Activated CD4-positive, alpha-beta memory T cell treated with anti-CD3 and anti-CD28 coated beads, Interleukin-2, amount 10 ng/mL, durations not matched to agents 7 days and 5 days (primary cell): ENCODE data around the gene ZNF33B. TPM values are rescaled to one million over a fixed set of nuclear protein-coding genes. Genes with fewer than 3 reads are reported as not detected.
"Not testable (repeated sequence)": the region's sequence is repeated elsewhere in the genome, so short reads cannot be mapped to it uniquely, and the experiment has no call there.

ENCODE experiments used
- CTCF ChIA-PET: fragments of 350-600 bp; sonication (Branson Sonifier 250); formaldehyde crosslinking; loops from one replicate; lab custom pipeline; 2021; ENCODE audit warnings: antibody characterized with exemption, inconsistent platforms; lab: Charles Lee
- POLR2A ChIA-PET: fragments of 350-600 bp; sonication (Branson Sonifier 250); formaldehyde crosslinking; loops from one replicate; lab custom pipeline; 2021; ENCODE audit warnings: antibody characterized with exemption; lab: Charles Lee
- DNase-seq: peaks from one replicate; pipeline ENCODE4 v3.0.0-alpha.2; 2020
- H3K27ac Mint-ChIP-seq: one replicate; pipeline ENCODE4 v1.8.0; 2021; ENCODE audit warnings: mild to moderate bottlenecking, mixed read lengths
- H3K27me3 Mint-ChIP-seq: one replicate; pipeline ENCODE4 v1.8.0; 2021; ENCODE audit warnings: mixed read lengths
- H3K36me3 Mint-ChIP-seq: one replicate; pipeline ENCODE4 v1.8.0; 2021; ENCODE audit warnings: low read depth, mixed read lengths
- H3K4me1 Mint-ChIP-seq: one replicate; pipeline ENCODE4 v1.8.0; 2021; ENCODE audit warnings: mixed read lengths
- H3K4me3 Mint-ChIP-seq: one replicate; pipeline ENCODE4 v1.8.0; 2021; ENCODE audit warnings: mild to moderate bottlenecking, mixed read lengths
- H3K9me3 Mint-ChIP-seq: one replicate; pipeline ENCODE4 v1.8.0; 2021; ENCODE audit warnings: mixed read lengths
- total RNA-seq, 2 experiments: library from RNA; stranded (reverse); gene quantifications; one replicate each; pipeline ENCODE4 v1.2.3, GENCODE V29; 2021

ZNF33B gene
- 10 to 100 TPM; 19.9 to 23.8 TPM for total RNA-seq

DNA sequence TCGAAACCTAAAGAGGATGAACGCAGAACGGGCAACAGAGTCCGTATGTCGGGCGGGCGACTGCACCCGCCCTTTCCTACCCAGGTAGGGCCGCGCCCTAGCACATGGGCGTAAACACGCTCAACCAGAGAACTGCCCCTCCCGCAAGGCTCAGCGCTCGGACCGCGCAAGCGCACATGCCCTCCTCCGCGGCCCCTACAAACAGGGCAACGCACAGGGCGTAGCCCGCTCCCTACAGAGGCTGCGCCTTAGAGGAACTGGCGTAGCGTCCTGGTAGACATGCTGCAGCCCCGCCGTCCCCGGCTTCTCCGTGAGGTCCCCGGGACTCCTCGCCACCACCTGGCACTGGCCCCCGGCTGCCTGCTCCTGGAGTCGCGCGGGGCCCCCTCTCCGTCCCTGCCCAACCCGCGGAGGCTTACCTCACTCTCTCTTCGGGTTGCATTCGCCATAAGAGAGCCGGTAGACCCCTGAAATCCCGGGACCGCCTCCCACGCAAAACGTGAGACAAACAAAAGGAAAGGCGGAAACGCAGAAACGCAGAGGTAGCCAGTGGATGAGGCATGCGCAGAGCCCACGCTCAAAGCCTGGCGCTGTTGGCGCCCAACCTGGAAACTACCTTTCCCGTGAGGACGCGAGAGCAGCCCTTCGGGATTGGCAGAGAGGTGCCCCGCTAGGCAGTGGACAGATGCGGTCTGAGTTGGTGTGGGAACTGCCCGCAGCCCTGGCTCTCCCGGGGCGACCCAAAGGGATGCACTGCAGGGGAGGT lies at the start of gene ZNF33B:
Gene ZNF33B, minus strand, starts transcription at position 516 of the 766 bp plus-strand sequence. CDS start 1,642 bp downstream, outside the sequence.
- peak; percentile 97 for DNase-seq
- Mint-ChIP-seq H3K4me3 (peak within 1 kb of the TSS; percentile 97), H3K27ac (peak within 1 kb of the TSS; percentile 99), H3K27me3 (no peaks in the 10 kb centered on the region), H3K36me3 (peaks cover 38% of the 10 kb centered on the region), H3K4me1 (peaks cover 47% of the 10 kb centered on the region), H3K9me3 (peaks cover 2% of the 10 kb centered on the region)
- ChIA-PET CTCF (no interaction called here), POLR2A (interaction anchor here (1.0 to 2.6 kb wide), 6 partner anchors 15 to 500 kb away, joined by 3 to 16 read pairs (median 4); partner anchors contain the start of genes BMS1 and CSGALNACT2)

GRCh38 chr10:42684517-42684916 lies 46.1 kb upstream of the ZNF33B start:
- CTCF ChIA-PET: no interaction called here
- DNase-seq: no peak
- no peak overlapping the region for H3K4me3 Mint-ChIP-seq
- H3K27me3 Mint-ChIP-seq: no peaks in the 10 kb centered on the region
- H3K27ac Mint-ChIP-seq: no peak overlapping the region
- POLR2A ChIA-PET: no interaction called here
- H3K36me3 Mint-ChIP-seq: no peaks in the 10 kb centered on the region
- H3K9me3 Mint-ChIP-seq: peaks cover 2% of the 10 kb centered on the region
- H3K4me1 Mint-ChIP-seq: no peaks in the 10 kb centered on the region

- H3K27me3 Mint-ChIP-seq: no peaks in the 10 kb centered on the region
- H3K36me3 Mint-ChIP-seq: no peaks in the 10 kb centered on the region
- no peak overlapping the region for H3K27ac Mint-ChIP-seq
Measured at GRCh38 chr10:42680267-42680666, 41.9 kb upstream of the ZNF33B start.

DNA sequence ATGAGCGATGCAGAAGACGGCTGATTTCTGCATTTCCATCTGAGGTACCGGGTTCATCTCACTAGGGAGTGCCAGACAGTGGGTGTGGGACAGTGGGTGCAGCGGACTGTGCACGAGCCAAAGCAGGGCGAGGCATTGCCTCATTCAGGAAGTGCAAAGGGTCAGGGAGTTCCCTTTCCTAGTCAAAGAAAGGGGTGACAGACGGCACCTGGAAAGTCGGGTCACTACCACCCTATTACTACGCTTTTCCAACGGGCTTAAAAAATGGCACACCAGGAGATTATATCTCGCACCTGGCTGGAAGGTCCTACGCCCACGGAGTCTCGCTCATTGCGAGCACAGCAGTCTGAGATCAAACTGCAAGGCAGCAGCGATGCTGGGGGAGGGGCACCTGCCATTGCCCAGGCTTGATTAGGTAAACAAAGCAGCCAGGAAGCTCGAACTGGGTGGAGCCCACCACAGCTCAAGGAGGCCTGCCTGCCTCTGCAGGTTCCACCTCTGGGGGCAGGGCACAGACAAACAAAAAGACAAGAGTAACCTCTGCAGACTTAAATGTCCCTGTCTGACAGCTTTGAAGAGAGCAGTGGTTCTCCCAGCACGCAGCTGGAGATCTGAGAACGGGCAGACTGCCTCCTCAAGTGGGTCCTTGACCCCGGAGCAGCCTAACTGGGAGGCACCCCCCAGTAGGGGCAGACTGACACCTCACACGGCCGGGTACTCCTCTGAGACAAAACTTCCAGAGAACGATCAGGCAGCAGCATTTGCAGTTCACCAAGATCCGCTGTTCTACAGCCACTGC lies 27.0 kb upstream of the ZNF33B start:
- H3K9me3 Mint-ChIP-seq, CTCF ChIA-PET, H3K4me1 Mint-ChIP-seq, POLR2A ChIA-PET, H3K27me3 Mint-ChIP-seq, H3K27ac Mint-ChIP-seq, H3K36me3 Mint-ChIP-seq, DNase-seq, H3K4me3 Mint-ChIP-seq: not testable (repeated sequence)

More at GRCh38 chr10:42680267-42680666, 41.9 kb upstream of the ZNF33B start:
- no peaks in the 10 kb centered on the region for H3K4me1 Mint-ChIP-seq
- H3K4me3 Mint-ChIP-seq: no peak overlapping the region
- DNase-seq: no peak
- POLR2A ChIA-PET: no interaction called here
- peaks cover 2% of the 10 kb centered on the region for H3K9me3 Mint-ChIP-seq
- CTCF ChIA-PET: no interaction called here

DNA sequence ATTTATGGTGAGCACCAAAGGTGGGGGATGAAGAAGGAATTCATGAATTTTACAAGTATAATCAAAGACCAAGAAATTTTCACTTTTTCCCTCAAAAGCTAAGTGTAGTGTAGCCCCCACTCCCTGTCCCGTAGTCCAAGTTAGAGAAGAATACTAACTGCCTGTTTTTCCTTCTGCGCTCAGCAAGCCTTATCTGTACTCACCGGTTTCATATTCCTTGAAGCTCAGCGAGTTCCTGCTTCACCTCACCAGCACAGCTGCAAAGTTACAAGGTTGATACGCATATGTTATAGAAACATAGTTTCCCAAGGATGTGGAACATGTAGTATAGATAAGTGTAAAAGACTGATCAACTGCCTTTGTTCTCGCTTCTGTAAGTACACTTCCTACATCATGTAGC lies 16.0 kb upstream of the ZNF33B start:
- Mint-ChIP-seq H3K4me1 (peaks cover 5% of the 10 kb centered on the region), H3K4me3 (no peak overlapping the region), H3K27ac (no peak overlapping the region), H3K27me3 (no peaks in the 10 kb centered on the region), H3K36me3 (no peaks in the 10 kb centered on the region), H3K9me3 (peaks cover 3% of the 10 kb centered on the region)
- no peak for DNase-seq
- ChIA-PET POLR2A (no interaction called here), CTCF (no interaction called here)

DNA sequence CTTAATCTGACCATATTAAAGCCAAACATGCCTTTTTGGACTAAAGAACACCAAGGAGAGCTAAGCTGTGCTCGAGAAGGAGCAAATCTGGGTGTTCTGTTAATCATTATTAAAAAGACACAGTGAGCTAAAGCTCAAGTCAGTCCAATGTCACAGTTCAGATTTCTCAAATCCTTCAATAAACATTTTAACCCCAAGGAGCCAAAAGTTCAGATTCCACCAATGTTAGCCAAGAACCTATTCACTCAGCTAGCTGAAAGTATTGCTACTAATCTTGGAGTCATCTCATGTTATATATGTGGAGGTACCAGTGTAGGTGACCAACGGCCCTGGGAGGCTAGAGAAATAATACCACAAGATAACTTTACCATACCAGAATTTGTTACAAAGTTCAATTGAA lies 14.5 kb upstream of the ZNF33B start:
- POLR2A ChIA-PET: no interaction called here

GRCh38 chr10:42650374-42650773 lies 12.0 kb upstream of the ZNF33B start:
- POLR2A ChIA-PET: no interaction called here

More for the DNA sequence above, 14.5 kb upstream of the ZNF33B start:
- CTCF ChIA-PET: no interaction called here
- Mint-ChIP-seq H3K9me3 (peaks cover 3% of the 10 kb centered on the region), H3K4me3 (no peak overlapping the region), H3K27me3 (no peaks in the 10 kb centered on the region), H3K4me1 (peaks cover 5% of the 10 kb centered on the region), H3K27ac (no peak overlapping the region), H3K36me3 (no peaks in the 10 kb centered on the region)
- DNase-seq: no peak

GRCh38 chr10:42648512-42648911 lies 10.1 kb upstream of the ZNF33B start:
- ChIA-PET POLR2A (no interaction called here), CTCF (no interaction called here)
- Mint-ChIP-seq H3K27me3 (no peaks in the 10 kb centered on the region), H3K27ac (no peak overlapping the region), H3K36me3 (no peaks in the 10 kb centered on the region), H3K9me3 (peaks cover 3% of the 10 kb centered on the region), H3K4me3 (no peak overlapping the region), H3K4me1 (peaks cover 5% of the 10 kb centered on the region)
- no peak for DNase-seq

More at GRCh38 chr10:42650374-42650773, 12.0 kb upstream of the ZNF33B start:
- H3K27me3 Mint-ChIP-seq: no peaks in the 10 kb centered on the region
- H3K27ac Mint-ChIP-seq: no peak overlapping the region
- peaks cover 5% of the 10 kb centered on the region for H3K4me1 Mint-ChIP-seq
- DNase-seq: no peak
- CTCF ChIA-PET: no interaction called here
- H3K4me3 Mint-ChIP-seq: no peak overlapping the region
- no peaks in the 10 kb centered on the region for H3K36me3 Mint-ChIP-seq
- H3K9me3 Mint-ChIP-seq: peaks cover 3% of the 10 kb centered on the region

DNA sequence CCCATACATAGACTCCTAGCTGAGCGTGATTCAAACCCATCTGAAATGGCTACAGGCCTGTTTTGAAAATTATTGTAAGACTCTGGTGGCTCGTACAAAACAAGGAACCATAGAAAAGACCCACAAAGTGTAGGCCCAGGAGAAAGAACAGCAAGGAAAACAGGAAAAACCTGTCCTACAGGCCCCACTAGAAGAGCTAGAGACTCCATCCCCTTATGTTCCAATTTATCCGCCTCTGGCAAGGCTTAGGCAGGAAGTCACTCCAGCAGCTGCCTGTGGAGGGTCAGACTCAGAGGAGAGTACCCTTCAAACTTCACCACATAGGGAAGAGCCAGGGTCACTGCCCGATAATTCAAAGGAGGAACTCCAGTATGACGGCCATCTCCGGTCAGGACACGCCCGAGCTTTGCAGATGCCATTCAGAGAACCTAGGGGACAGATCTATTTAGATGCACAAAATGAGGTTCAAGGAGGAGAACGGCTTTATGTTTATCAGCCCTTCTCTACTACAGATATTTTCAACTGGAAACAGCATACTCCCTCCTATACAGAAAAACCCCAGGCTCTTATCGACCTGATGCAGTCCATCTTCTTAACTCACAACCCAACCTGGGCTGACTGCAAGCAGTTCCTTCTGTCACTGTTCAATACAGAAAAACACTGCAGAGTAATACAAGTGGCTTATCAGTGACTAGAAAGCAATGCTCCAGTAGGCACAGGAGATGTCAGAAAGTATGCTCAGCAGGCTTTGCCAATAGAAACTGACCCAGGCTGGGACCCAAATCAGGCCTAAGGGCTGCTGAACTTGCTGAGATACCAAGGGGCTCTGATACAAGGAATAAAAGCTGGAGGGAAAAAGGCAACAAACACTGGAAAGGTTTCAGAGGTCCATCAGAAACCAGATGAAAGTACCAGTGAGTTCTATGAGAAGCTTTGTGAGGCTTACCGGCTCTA lies 8.6 kb upstream of the ZNF33B start:
- POLR2A ChIA-PET: no interaction called here
- H3K9me3 Mint-ChIP-seq: peaks cover 5% of the 10 kb centered on the region
- CTCF ChIA-PET: no interaction called here

GRCh38 chr10:42646214-42646613 lies 7.8 kb upstream of the ZNF33B start:
- POLR2A ChIA-PET: no interaction called here
- Mint-ChIP-seq H3K4me1 (peaks cover 5% of the 10 kb centered on the region), H3K36me3 (no peaks in the 10 kb centered on the region), H3K4me3 (no peak overlapping the region), H3K27me3 (no peaks in the 10 kb centered on the region), H3K27ac (no peak overlapping the region), H3K9me3 (peaks cover 5% of the 10 kb centered on the region)
- CTCF ChIA-PET: no interaction called here
- DNase-seq: no peak

More for the DNA sequence above, 8.6 kb upstream of the ZNF33B start:
- no peaks in the 10 kb centered on the region for H3K27me3 Mint-ChIP-seq
- H3K4me1 Mint-ChIP-seq: peaks cover 5% of the 10 kb centered on the region
- DNase-seq: no peak
- H3K4me3 Mint-ChIP-seq: no peak overlapping the region
- no peak overlapping the region for H3K27ac Mint-ChIP-seq
- H3K36me3 Mint-ChIP-seq: no peaks in the 10 kb centered on the region

DNA sequence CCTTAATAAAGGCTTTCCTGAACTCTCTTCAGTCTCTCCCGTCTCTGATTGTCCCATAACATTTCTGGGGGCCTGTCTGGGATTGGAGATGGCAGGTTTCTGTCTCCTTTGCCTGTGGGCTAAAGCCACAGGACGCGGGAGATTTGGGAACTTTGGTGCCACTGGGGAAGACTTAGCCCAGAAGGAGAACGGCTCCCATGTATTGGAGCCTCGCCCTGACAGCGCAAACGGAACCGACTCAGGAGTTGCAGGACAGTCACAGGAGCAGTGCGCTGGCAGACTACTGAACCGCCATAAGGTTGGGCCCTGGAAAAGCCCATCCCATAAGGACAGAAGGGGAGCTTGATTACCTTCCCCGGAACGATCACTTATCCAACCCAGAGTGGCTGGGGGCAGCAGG lies 7.1 kb upstream of the ZNF33B start:
- H3K27me3 Mint-ChIP-seq: no peaks in the 10 kb centered on the region
- CTCF ChIA-PET: no interaction called here
- POLR2A ChIA-PET: no interaction called here

GRCh38 chr10:42645103-42645502 lies 6.7 kb upstream of the ZNF33B start:
- peaks cover under 1% of the 10 kb centered on the region for H3K4me1 Mint-ChIP-seq
- DNase-seq: no peak
- H3K9me3 Mint-ChIP-seq: peaks cover 2% of the 10 kb centered on the region
- POLR2A ChIA-PET: no interaction called here
- H3K4me3 Mint-ChIP-seq: no peak overlapping the region
- no peaks in the 10 kb centered on the region for H3K36me3 Mint-ChIP-seq
- H3K27me3 Mint-ChIP-seq: no peaks in the 10 kb centered on the region
- no peak overlapping the region for H3K27ac Mint-ChIP-seq
- CTCF ChIA-PET: no interaction called here

More for the DNA sequence above, 7.1 kb upstream of the ZNF33B start:
- H3K4me3 Mint-ChIP-seq: no peak overlapping the region
- no peak for DNase-seq
- H3K4me1 Mint-ChIP-seq: peaks cover 5% of the 10 kb centered on the region
- H3K27ac Mint-ChIP-seq: no peak overlapping the region
- no peaks in the 10 kb centered on the region for H3K36me3 Mint-ChIP-seq
- peaks cover 5% of the 10 kb centered on the region for H3K9me3 Mint-ChIP-seq
